GM18861 (cell line): ENCODE results near the gene SCN10A.

Experiments used
- ATAC-seq: cut with Tn5 transposase; IDR thresholded peaks from one replicate; pipeline ENCODE4 v1.9.1; 2021; ENCODE audit not compliant: unreplicated experiment

The SCN10A gene

DNA sequence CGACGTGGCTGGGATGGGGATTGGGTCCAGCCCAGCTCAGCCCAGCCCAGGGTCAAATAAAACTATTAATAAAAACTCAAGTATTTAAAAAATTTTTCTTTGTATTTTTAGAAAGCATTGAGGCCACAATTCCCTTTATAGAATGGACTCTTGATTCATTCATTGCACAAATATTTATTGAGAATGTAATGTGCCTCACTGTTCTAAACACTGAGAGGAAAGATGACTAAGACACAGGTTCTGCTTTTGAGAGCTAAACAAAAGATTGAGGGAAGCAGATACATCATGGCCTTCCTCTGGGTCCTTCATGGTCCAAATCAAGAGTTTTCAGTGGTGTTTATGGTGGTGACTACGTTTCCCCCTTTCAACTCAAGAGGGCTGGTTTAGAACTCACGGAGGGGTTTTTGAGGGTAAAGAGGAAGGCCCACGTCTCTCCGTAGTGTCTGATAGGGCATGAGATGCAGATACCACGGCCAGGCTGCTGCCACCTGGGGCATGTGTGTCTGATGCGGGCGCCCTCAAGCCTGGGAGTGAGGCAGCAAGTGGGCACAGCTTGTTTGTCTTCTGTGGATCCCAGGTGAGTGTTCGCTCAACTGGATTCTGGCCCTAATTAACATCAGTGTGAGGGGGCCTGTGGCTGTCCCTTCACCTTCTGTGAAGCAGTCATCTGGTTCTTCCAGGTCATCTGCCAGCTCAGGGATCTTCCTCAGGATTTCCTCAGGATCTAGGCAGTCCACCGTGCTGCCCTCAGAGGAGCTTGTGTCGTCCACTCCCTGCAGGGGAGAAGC lies 93.0 kb downstream of the SCN10A start:
- ATAC-seq = no peak

DNA sequence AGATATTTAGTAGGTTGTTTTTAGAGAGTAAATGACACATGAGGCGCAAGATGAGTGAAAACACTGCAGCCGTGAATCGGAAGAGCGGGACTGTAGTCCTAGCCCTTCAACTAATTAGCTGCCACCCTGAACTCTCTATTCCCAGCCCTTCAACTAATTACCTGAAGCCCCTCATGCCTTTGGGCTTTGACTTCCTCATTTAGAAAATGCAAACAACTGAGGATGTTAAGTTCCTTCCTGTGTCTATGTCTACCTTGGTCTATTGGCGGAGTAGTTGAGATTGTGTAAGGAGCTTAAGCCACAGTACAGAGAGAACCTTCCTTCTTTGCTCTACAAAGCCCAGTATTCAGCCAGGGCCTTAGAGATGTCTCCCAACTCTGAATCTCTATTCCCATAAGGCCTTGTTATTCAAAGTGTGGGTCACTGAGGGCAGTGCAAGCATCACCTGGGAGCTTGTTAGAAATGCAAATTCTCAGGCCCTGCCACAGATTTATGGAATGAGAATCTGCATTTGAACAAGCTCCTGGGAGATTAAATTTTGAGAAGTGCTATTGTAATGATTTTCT lies 94.7 kb downstream of the SCN10A start:
- ATAC-seq = no peak

GRCh38 chr3:38720465-38720864 lies 95.6 kb downstream of the SCN10A start:
- ATAC-seq = no peak

DNA sequence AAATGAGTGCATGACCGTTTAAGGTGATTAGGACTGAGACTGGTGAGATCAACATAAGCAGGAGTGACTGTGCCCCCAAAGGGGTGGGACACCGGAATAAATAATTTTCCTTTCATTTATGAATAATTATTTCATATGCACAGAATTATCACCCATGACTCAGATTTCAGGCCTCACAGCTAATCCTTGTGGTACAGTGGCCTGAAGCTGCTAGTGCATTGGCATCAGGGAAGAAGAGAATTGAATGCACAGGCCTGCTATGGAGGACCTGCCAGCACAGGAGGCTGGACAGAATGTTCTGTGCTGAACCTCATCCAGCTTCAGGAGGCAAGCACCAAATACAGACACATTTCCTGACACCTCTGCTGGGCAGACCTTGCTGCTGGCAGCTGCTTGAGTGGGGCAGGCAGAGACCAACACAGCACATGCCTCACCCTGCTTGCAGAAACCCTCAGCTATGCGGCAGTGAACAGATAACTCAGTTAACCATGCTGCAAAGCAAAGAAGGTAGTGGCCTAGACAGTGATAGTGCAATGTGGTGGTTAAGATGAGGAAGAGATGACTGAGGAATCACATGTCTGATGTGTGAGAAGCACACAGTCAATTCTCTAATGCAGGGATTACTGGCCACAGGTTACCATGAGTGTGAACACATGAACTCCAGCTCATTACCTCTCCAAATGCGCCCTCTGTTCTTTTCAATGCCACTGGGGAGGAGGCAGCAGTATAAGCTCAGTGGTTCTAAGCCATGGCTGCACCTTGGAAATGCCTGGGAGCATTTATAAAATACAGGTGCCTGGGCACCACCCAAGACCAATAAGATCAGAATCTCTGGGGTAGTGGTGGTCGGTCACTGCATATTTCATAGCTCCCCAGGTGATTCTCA lies 98.4 kb downstream of the SCN10A start:
- ATAC-seq = no peak

GRCh38 chr3:38713121-38713520 lies 102.9 kb downstream of the SCN10A start:
- ATAC-seq = no peak

DNA sequence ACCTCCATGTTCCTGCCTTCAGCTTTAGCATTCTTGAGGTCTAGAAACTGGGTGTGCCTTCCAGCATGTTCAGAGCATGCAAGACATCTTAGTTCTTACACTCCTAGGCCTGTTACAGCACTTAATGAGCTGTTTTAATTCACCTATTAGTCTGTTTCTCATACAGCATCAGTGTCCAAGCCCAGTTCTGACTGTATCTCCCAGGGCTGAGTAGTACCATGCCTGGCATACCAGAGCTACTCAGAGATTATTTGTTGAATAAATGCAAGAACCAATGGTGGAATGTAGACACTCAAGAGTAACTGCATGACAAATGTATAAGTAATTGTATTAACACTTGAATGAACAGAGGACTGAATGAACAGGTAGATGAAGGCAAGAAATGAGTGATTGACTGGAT lies 104.7 kb downstream of the SCN10A start:
- no peak for ATAC-seq

DNA sequence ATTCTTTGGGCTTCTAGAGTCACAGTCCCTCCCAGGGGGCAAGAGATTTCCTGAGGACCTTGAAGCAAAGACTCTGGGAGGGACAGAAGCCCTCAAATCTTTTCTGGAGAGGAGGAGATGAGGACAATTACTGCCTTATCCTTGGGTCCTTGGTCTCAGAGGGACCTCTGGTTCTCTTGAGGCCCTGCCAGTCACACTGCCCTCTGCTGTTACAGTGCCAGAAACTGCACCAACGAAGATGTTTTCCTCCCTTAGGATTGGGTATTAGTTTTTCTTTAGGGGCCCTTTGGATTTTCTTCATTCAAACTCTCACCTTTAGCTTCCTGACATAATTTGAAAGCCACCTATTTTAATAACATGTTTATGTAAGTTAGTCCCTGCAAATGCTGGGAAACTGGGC lies 108.3 kb downstream of the SCN10A start:
- no peak for ATAC-seq

GRCh38 chr3:38706961-38707360 lies 109.1 kb downstream of the SCN10A start:
- no peak for ATAC-seq

GRCh38 chr3:38702231-38702630 lies 113.8 kb downstream of the SCN10A start:
- no peak for ATAC-seq

GRCh38 chr3:38698760-38699159 lies 117.3 kb downstream of the SCN10A start:
- no peak for ATAC-seq

DNA sequence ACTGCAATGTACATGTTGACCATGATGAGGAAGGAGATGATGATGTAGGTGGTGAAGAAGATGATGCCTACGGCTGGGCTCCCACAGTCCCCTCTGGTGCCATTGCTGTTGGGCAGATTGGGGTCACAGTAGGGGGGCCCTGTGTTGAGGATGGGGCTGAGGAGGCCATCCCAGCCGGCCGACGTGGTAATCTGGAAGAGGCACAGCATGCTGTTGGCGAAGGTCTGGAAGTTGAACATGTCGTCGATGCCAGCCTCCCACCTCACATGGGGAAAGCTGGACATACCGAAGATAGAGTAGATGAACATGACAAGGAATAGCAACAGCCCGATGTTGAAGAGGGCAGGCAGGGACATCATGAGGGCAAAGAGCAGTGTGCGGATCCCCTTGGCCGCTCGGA lies 118.0 kb downstream of the SCN10A start:
- ATAC-seq = no peak

DNA sequence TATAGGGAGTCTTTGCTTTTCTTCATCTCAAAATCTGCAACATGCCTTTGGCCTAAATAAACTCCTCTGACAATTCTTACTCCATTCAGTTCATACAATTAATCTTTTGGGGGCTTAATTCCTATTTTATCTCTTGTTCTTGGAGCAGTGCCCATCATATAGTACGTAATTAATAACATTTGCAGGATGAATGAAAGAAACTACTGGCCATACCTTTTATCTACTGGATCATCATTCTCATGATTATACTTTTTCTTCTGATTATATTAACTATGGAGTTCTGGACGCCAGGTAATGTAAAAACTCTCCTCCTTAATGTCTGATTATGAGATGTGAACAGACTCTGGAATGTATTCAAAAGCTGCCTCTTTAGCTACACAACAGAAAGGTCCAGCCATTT lies 120.0 kb downstream of the SCN10A start:
- ATAC-seq = no peak

DNA sequence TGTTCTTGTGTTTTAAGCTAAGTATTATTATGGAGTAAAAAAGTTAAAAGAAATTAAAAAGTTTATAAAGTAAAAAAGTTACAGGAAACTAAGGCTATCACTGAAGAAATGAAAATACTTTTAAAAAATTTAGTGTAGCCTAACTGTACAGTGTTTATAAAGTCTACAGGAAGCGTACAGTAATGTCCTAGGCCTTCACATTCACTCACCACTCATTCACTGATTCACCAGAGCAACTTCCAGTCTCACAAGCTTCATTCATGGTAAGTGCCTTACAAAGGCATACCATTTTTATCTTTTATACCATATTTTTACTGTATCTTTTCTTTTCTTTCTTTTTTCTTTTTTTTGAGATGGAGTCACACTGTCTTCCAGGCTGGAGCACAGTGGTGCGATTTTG lies 125.8 kb downstream of the SCN10A start:
- no peak for ATAC-seq

- no peak for ATAC-seq
These were observed 126.2 kb downstream of the SCN10A start for GRCh38 chr3:38689774-38690173.

DNA sequence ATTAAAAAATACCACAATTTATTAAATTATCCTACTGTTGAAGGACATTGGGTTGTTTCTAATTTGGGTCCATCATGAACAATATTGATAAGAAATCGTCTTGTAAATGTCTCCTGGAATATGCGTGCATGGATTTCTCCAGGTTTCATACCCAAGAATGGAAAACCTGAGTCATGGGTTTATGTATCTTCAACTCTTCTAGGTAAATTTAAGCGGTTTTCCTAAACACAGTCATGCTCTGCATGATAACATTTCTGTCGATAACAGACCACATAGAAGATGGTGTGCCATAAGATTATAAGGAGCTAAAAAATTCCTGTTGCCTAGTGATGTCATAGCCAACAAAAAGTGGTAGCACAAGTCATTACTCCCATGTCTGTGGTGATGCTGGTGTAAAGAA lies 126.7 kb downstream of the SCN10A start:
- no peak for ATAC-seq

DNA sequence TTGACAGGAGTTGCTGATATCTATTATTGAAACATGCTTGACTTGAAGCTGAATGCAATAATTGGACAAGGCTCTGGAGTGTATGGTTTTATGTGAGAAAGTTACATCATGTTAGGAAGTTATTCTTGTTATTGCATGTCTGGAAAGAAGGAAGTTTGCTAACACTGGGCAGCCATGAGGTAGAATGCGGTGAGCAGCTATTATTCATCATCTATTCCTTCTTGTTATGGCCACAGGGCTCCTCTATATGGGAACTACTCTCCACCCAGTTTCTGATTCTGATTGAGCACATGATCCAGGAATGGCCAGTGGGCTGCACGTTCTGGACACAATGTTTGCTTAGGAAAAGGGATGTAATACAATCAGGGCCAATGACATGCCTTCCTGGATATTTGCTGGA lies 128.7 kb downstream of the SCN10A start:
- ATAC-seq = no peak

DNA sequence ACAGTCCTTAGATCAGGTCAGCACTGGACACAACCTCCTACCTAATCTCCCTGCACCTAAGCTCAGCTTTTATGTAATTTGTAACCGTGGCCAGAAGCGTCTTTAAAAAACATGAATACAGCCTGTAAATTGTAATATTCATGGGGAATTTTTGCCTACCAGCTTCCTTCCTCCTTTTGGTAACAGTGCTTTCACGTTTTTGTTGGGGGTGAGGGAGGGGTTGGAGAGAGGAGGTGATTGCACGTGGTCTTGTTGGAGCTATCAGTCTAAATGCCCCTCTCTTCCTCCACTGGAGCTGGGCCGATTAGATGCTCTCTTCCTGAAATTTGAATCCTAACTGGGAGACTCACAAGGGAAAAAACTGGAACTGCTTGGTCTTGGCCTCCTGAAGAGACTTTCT lies 131.5 kb downstream of the SCN10A start:
- no peak for ATAC-seq

DNA sequence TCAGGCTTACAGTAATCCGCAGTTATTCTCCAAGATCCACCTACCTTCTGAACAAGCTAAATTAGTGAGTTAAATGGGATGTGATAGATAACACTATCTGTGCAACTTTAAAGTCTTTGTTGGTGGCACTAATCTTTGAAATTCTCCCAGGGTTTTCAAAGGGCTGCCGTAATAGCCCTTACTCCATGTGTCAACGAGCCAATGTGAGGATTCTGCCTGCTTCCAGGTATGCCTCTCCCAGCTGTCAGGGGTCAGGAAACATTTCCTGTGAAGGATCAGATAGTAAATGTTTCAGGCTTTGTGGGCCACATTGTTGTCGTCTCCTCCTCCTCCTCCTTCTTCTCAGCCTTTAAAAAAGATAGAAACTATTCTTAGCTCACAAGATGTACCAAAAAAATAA lies 146.3 kb downstream of the SCN10A start:
- ATAC-seq = no peak

DNA sequence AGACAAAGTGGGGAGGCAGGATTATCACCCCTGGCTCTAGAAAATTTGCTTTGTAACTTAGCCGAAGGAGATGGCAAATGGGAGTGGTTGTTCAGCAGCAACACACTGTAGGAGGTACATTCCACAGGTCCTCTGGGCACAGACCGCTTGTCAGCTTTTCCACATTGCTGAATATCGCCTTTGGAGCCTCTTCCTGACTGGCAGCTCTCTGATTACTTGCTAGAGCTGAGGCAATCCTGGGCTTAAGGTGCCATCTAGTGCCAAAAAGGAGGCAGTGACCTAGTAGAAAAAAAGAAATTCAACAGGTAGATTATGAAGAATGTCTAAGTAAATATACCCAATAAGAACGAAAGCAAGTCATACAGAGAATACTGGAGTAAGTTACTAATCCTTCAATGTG lies 153.5 kb downstream of the SCN10A start:
- ATAC-seq = no peak

GRCh38 chr3:38658841-38659240 lies 157.2 kb downstream of the SCN10A start:
- ATAC-seq = no peak

DNA sequence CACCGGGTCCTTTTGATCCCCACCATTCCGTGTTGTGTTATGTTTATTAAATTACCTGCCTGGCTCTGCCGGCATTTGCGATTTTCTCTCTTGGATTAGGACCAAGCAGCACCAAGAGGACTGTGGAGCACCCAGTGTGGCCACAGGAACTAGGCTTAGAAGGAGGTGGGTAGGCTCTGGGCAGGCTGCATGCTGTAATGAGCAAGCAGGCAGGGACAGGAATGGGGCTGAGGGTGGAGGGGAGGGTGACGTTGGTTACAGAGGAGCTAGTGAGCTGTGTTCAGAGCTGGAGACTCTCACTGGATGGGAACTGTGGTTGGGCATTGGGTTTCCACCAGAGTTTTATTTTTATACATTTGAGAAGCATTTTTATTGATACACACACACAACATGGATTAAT lies 158.6 kb downstream of the SCN10A start:
- ATAC-seq = no peak

DNA sequence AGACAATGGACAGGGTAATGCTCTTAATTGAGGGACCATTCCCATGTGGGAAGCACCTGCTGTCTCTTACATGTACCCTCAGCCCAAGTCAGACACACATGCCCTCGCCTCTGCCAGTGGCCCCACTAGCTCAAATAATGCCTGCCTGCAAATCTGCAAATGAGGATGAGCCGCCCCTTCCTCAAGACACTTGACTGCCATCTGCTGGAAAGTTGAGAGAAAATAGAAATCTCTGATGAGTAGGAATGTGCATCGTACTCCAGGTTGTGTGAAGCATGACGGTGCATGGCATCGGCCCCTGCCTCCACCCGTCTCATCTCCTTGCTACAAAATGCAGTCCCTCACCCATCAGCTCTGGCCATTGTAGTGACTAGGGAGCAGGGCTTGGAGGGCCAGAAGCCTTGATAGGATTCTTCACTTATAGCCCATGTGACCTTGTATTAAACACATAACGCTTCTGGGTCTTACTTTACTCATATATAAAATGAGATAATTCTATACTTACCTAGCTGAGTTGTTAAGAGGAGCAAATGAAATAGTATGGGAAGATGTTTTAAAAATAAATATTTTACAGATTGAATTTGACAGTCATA lies 160.2 kb downstream of the SCN10A start:
- ATAC-seq = no peak
